GM12801 (cell line): ENCODE measurements around the gene TSPAN5.

Experiments used
- CTCF ChIP-seq: IDR thresholded peaks from one replicate; pipeline ENCODE4 v1.5.1; 2011; ENCODE audit warnings: control low read depth; ENCODE audit not compliant: insufficient read length; ENCODE audit errors: extremely low read depth

The TSPAN5 gene

GRCh38 chr4:98608356-98608755 lies 50.1 kb downstream of the TSPAN5 start:
- TF ChIP-seq CTCF: no peak

- no peak for TF ChIP-seq CTCF
Observed at GRCh38 chr4:98606894-98607293, 51.5 kb downstream of the TSPAN5 start.

GRCh38 chr4:98605216-98605615 lies 53.2 kb downstream of the TSPAN5 start:
- no peak for TF ChIP-seq CTCF

GRCh38 chr4:98604723-98605122 lies 53.7 kb downstream of the TSPAN5 start:
- no peak for TF ChIP-seq CTCF

- TF ChIP-seq CTCF: no peak
Observed at GRCh38 chr4:98603683-98604521, 54.5 kb downstream of the TSPAN5 start.

GRCh38 chr4:98602270-98602669 lies 56.1 kb downstream of the TSPAN5 start:
- TF ChIP-seq CTCF: no peak

- no peak for TF ChIP-seq CTCF
Observed at GRCh38 chr4:98601708-98602107, 56.7 kb downstream of the TSPAN5 start.
